Fibroblast of skin of left quadriceps (primary cell): ENCODE data around the gene VEZT.
"Not testable (repeated sequence)": the region's sequence is repeated elsewhere in the genome, so short reads cannot be mapped to it uniquely, and the experiment has no call there.

Source experiments
- DNase-seq, 2 experiments: peaks; one replicate each; pipeline ENCODE4 v3.0.0-alpha.2; 2013; ENCODE audit warnings: low read depth in 2 of 2

Gene VEZT

GRCh38 chr12:95224202-95225170, 6.9 kb downstream of the VEZT start:
- peak in 1 of 2 experiments; percentile 23 for DNase-seq

GRCh38 chr12:95225645-95226212, 8.1 kb downstream of the VEZT start:
- DNase-seq: no peak

GRCh38 chr12:95227818-95228356, 10.3 kb downstream of the VEZT start:
- no peak for DNase-seq

GRCh38 chr12:95228617-95229016, 11.0 kb downstream of the VEZT start:
- DNase-seq: no peak

- no peak for DNase-seq
Measured at GRCh38 chr12:95229636-95230035, 12.0 kb downstream of the VEZT start.

- no peak for DNase-seq
Measured at GRCh38 chr12:95230313-95230712, 12.7 kb downstream of the VEZT start.

GRCh38 chr12:95231190-95231589, 13.6 kb downstream of the VEZT start:
- DNase-seq: no peak

GRCh38 chr12:95234187-95234586, 16.6 kb downstream of the VEZT start:
- not testable (repeated sequence) for DNase-seq

GRCh38 chr12:95235621-95236020, 18.0 kb downstream of the VEZT start:
- DNase-seq: not testable (repeated sequence)

GRCh38 chr12:95237315-95237714, 19.7 kb downstream of the VEZT start:
- no peak for DNase-seq

- DNase-seq: no peak
Measured at GRCh38 chr12:95238150-95238549, 20.5 kb downstream of the VEZT start.

- no peak for DNase-seq
Measured at GRCh38 chr12:95239216-95239615, 21.6 kb downstream of the VEZT start.

GRCh38 chr12:95239835-95240234, 22.2 kb downstream of the VEZT start:
- not testable (repeated sequence) for DNase-seq

GRCh38 chr12:95240556-95240955, 22.9 kb downstream of the VEZT start:
- DNase-seq: no peak

- not testable (repeated sequence) for DNase-seq
Measured at GRCh38 chr12:95241138-95241537, 23.5 kb downstream of the VEZT start.

- DNase-seq: no peak
Measured at GRCh38 chr12:95241761-95242506, 24.3 kb downstream of the VEZT start.

- DNase-seq: no peak
Measured at GRCh38 chr12:95243497-95244183, 26.0 kb downstream of the VEZT start.

- DNase-seq: no peak
Measured at GRCh38 chr12:95244350-95244749, 26.7 kb downstream of the VEZT start.

GRCh38 chr12:95248095-95248494, 30.5 kb downstream of the VEZT start:
- DNase-seq: no peak

- peak; percentile 68 to 70 for DNase-seq
Measured at GRCh38 chr12:95248604-95249360, 31.2 kb downstream of the VEZT start.

- DNase-seq: no peak
Measured at GRCh38 chr12:95253386-95253785, 35.8 kb downstream of the VEZT start.
